ENCODE data around the gene MUC5AC. TPM values are rescaled to one million over a fixed set of nuclear protein-coding genes. Genes with fewer than 3 reads are reported as not detected.

Gene MUC5AC
- polyA plus RNA-seq (2013) = not detected

- no peaks in the 10 kb centered on the region for H3K9me3 ChIP-seq (ENCODE audit: control extremely low read depth in 1 of 5, control insufficient read depth in 4 of 5, insufficient read depth in 2 of 5, low read depth in 1 of 5, low read length in 4 of 5)
These were observed at the start of gene MUC5AC for GRCh38 chr11:1157645-1158591. Gene MUC5AC, plus strand, starts transcription at chr11:1157953. Its CDS starts 47 bp downstream, at chr11:1158000.

GRCh38 chr11:1108246-1108900 lies 49.4 kb upstream of the MUC5AC start:
- Histone ChIP-seq H3K9me3 (ENCODE audit: control extremely low read depth in 1 of 5, control insufficient read depth in 4 of 5, insufficient read depth in 2 of 5, low read depth in 1 of 5, low read length in 4 of 5) (no peaks in the 10 kb centered on the region), H3K27me3 (replicated peaks in 2 of 5; ENCODE audit: control insufficient read depth in 4 of 5, insufficient read depth in 5 of 5, low read length in 4 of 5) (peaks cover 0 to 2% (median 0%) of the 10 kb centered on the region in 5 experiments), H3K4me1 (ENCODE audit: control extremely low read depth in 1 of 4, control insufficient read depth in 4 of 4, insufficient read depth in 4 of 4, low read length in 3 of 4) (no peaks in the 10 kb centered on the region), H3K4me3 (ENCODE audit: control insufficient read depth in 1 of 7, extremely low read depth in 1 of 7, insufficient read depth in 4 of 7, low read depth in 2 of 7, low read length in 6 of 7) (no peak overlapping the region), H3K27ac (ENCODE audit: insufficient read depth in 1 of 2, low read depth in 1 of 2, low read length in 2 of 2, poor library complexity in 1 of 2, severe bottlenecking in 2 of 2) (no peak overlapping the region), H3K36me3 (ENCODE audit: control insufficient read depth in 4 of 4, insufficient read depth in 4 of 4, low read length in 3 of 4) (no peaks in the 10 kb centered on the region)
- ChIA-PET POLR2A (no interaction called here), CTCF (no interaction called here)
- WGBS (ENCODE audit: insufficient coverage) = 92% methylated on average over 26 of the region's 29 CpGs
- no peak for DNase-seq

More at GRCh38 chr11:1157645-1158591, at the start of gene MUC5AC:
- no peaks in the 10 kb centered on the region for H3K27me3 ChIP-seq (replicated peaks in 2 of 5; ENCODE audit: control insufficient read depth in 4 of 5, insufficient read depth in 5 of 5, low read length in 4 of 5)
- peaks cover 0 to 3% (median 2%) of the 10 kb centered on the region in 4 experiments for H3K4me1 ChIP-seq (ENCODE audit: control extremely low read depth in 1 of 4, control insufficient read depth in 4 of 4, insufficient read depth in 4 of 4, low read length in 3 of 4)
- no peak for DNase-seq
- CTCF ChIA-PET = interaction anchor here (1.0 kb wide), 1 partner anchor 46 kb away, joined by 3 read pairs; no protein-coding TSS in a partner anchor
- no peaks in the 10 kb centered on the region for H3K36me3 ChIP-seq (ENCODE audit: control insufficient read depth in 4 of 4, insufficient read depth in 4 of 4, low read length in 3 of 4)
- no peak within 1 kb of the TSS for H3K27ac ChIP-seq (ENCODE audit: insufficient read depth in 1 of 2, low read depth in 1 of 2, low read length in 2 of 2, poor library complexity in 1 of 2, severe bottlenecking in 2 of 2)
- POLR2A ChIA-PET = no interaction called here
- 90% methylated on average over 31 of the region's 32 CpGs for WGBS (ENCODE audit: insufficient coverage)
- H3K4me3 ChIP-seq (ENCODE audit: control insufficient read depth in 1 of 7, extremely low read depth in 1 of 7, insufficient read depth in 4 of 7, low read depth in 2 of 7, low read length in 6 of 7) = no peak within 1 kb of the TSS

DNA sequence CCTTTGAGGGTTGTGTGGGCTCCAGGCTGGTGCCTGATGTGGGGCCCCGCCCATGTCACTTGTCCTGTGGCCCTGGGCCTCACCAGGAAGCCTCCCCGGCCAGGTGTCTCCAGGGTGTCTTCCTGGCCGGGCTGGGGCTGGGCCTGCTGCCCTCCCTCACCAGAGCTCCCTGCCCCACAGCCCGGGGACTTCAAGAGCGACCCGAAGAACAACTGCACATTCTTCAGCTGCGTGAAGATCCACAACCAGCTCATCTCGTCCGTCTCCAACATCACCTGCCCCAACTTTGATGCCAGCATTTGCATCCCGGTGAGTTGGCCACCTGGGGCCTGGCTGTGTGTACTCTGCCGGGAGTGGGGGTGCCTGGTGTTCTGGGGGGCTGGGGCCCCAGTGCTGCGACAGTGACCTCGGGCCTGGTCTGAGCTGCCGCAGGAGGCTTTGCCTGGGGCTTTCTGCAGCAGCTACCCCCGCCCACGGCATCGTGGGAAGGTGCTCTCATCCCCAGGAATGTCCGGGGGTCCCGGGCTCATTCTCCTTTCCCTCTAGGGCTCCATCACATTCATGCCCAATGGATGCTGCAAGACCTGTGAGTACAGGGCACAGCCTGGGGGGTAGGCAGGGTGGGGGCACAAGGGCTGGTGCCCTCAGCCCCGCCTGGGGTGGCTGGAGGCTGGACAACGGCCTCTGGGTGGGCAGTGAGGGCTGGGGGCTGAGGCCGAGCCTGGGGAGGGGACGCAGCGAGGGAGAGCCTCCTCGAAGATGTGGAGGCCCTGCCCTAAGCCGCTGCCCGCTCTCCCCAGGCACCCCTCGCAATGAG lies 48.4 kb upstream of the MUC5AC start:
- H3K27me3 ChIP-seq (replicated peaks in 2 of 5; ENCODE audit: control insufficient read depth in 4 of 5, insufficient read depth in 5 of 5, low read length in 4 of 5) = peaks cover 0 to 2% (median 0%) of the 10 kb centered on the region in 5 experiments
- WGBS (ENCODE audit: insufficient coverage) = 90% methylated on average over 26 of the region's 28 CpGs
- POLR2A ChIA-PET = no interaction called here
- H3K4me3 ChIP-seq (ENCODE audit: control insufficient read depth in 1 of 7, extremely low read depth in 1 of 7, insufficient read depth in 4 of 7, low read depth in 2 of 7, low read length in 6 of 7) = no peak overlapping the region
- no peaks in the 10 kb centered on the region for H3K9me3 ChIP-seq (ENCODE audit: control extremely low read depth in 1 of 5, control insufficient read depth in 4 of 5, insufficient read depth in 2 of 5, low read depth in 1 of 5, low read length in 4 of 5)
- no peak for DNase-seq
- H3K4me1 ChIP-seq (ENCODE audit: control extremely low read depth in 1 of 4, control insufficient read depth in 4 of 4, insufficient read depth in 4 of 4, low read length in 3 of 4) = no peaks in the 10 kb centered on the region
- H3K27ac ChIP-seq (ENCODE audit: insufficient read depth in 1 of 2, low read depth in 1 of 2, low read length in 2 of 2, poor library complexity in 1 of 2, severe bottlenecking in 2 of 2) = no peak overlapping the region
- H3K36me3 ChIP-seq (ENCODE audit: control insufficient read depth in 4 of 4, insufficient read depth in 4 of 4, low read length in 3 of 4) = no peaks in the 10 kb centered on the region
- CTCF ChIA-PET = no interaction called here

DNA sequence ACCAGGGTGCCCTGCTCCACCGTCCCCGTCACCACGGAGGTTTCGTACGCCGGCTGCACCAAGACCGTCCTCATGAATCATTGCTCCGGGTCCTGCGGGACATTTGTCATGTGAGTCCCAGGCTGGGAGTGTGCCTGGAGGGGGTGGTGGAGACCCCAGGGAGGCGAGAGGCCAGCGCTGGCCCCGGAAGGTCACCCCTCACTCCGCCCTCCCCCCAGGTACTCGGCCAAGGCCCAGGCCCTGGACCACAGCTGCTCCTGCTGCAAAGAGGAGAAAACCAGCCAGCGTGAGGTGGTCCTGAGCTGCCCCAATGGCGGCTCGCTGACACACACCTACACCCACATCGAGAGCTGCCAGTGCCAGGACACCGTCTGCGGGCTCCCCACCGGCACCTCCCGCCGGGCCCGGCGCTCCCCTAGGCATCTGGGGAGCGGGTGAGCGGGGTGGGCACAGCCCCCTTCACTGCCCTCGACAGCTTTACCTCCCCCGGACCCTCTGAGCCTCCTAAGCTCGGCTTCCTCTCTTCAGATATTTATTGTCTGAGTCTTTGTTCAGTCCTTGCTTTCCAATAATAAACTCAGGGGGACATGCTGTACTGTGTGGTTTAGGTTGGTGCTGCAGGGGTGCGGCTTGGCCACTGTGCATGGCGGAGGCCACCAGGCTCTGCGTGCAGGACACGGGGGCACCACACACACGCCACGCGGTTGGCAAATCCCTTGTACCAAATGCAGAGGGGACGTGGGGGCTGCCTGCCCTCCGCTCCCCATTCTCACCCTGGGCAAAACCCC lies 47.6 kb upstream of the MUC5AC start:
- CTCF ChIA-PET = no interaction called here
- DNase-seq = no peak
- Histone ChIP-seq H3K27ac (ENCODE audit: insufficient read depth in 1 of 2, low read depth in 1 of 2, low read length in 2 of 2, poor library complexity in 1 of 2, severe bottlenecking in 2 of 2) (no peak overlapping the region), H3K27me3 (replicated peaks in 2 of 5; ENCODE audit: control insufficient read depth in 4 of 5, insufficient read depth in 5 of 5, low read length in 4 of 5) (peaks cover 0 to 2% (median 0%) of the 10 kb centered on the region in 5 experiments), H3K4me1 (ENCODE audit: control extremely low read depth in 1 of 4, control insufficient read depth in 4 of 4, insufficient read depth in 4 of 4, low read length in 3 of 4) (no peaks in the 10 kb centered on the region), H3K9me3 (ENCODE audit: control extremely low read depth in 1 of 5, control insufficient read depth in 4 of 5, insufficient read depth in 2 of 5, low read depth in 1 of 5, low read length in 4 of 5) (no peaks in the 10 kb centered on the region), H3K4me3 (ENCODE audit: control insufficient read depth in 1 of 7, extremely low read depth in 1 of 7, insufficient read depth in 4 of 7, low read depth in 2 of 7, low read length in 6 of 7) (no peak overlapping the region), H3K36me3 (ENCODE audit: control insufficient read depth in 4 of 4, insufficient read depth in 4 of 4, low read length in 3 of 4) (no peaks in the 10 kb centered on the region)
- 92% methylated on average over 30 of the region's 39 CpGs for WGBS (ENCODE audit: insufficient coverage)
- POLR2A ChIA-PET = no interaction called here

DNA sequence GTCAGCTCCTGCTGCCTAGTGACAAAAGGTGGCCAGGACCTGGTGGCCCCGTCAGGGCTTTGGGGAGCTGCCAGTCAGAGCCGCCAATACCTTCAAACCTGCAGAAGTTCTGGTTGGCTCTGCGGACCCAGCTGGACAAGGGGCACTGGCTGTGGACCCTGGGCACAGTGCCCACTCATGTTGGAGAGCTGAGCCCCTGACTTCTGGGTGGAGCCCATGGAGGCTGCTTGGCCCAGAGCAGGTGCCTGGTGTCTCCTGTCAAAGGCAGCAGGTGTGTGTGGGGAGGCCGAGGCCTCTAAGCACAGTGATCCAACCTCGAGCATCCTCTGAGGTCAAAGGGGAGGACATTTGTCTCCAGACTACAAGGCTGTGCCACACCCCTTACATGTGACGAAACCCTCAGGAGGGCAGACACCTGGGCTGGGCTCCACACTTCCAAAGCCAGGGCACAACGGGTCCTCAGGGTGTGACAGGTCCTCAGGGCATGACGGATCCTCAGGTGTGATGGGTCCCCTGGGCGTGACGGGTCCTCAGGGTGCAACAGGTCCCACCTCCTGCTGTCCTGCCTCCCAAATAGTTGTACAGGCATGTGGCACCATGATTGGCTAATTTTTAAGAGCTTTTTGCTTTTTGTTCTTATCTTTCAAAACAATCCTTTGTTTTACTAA lies 46.1 kb upstream of the MUC5AC start:
- no peak for DNase-seq
- WGBS (ENCODE audit: insufficient coverage) = 90% methylated on average over 10 of the region's 10 CpGs
- POLR2A ChIA-PET = no interaction called here
- no peaks in the 10 kb centered on the region for H3K36me3 ChIP-seq (ENCODE audit: control insufficient read depth in 4 of 4, insufficient read depth in 4 of 4, low read length in 3 of 4)
- no peaks in the 10 kb centered on the region for H3K4me1 ChIP-seq (ENCODE audit: control extremely low read depth in 1 of 4, control insufficient read depth in 4 of 4, insufficient read depth in 4 of 4, low read length in 3 of 4)
- H3K27me3 ChIP-seq (replicated peaks in 2 of 5; ENCODE audit: control insufficient read depth in 4 of 5, insufficient read depth in 5 of 5, low read length in 4 of 5) = peaks cover 0 to 2% (median 0%) of the 10 kb centered on the region in 5 experiments
- no peak overlapping the region for H3K27ac ChIP-seq (ENCODE audit: insufficient read depth in 1 of 2, low read depth in 1 of 2, low read length in 2 of 2, poor library complexity in 1 of 2, severe bottlenecking in 2 of 2)
- CTCF ChIA-PET = no interaction called here
- no peaks in the 10 kb centered on the region for H3K9me3 ChIP-seq (ENCODE audit: control extremely low read depth in 1 of 5, control insufficient read depth in 4 of 5, insufficient read depth in 2 of 5, low read depth in 1 of 5, low read length in 4 of 5)
- no peak overlapping the region for H3K4me3 ChIP-seq (ENCODE audit: control insufficient read depth in 1 of 7, extremely low read depth in 1 of 7, insufficient read depth in 4 of 7, low read depth in 2 of 7, low read length in 6 of 7)

Data from common myeloid progenitor, CD34-positive (primary cell).